VCaP (cell line): ENCODE measurements around the gene CEP250.

Experiments used
- H3K27ac ChIP-seq: fragments of 450-650 bp; 2 replicates; pipeline ENCODE4 v1.5.1; 2017
- TF ChIP-seq, protein P1 (sequence below): fragments of 450-650 bp; conservative IDR thresholded peaks from 2 replicates; pipeline ENCODE4 v1.5.1; 2017; ENCODE audit warnings: mild to moderate bottlenecking, moderate library complexity

The CEP250 gene

DNA sequence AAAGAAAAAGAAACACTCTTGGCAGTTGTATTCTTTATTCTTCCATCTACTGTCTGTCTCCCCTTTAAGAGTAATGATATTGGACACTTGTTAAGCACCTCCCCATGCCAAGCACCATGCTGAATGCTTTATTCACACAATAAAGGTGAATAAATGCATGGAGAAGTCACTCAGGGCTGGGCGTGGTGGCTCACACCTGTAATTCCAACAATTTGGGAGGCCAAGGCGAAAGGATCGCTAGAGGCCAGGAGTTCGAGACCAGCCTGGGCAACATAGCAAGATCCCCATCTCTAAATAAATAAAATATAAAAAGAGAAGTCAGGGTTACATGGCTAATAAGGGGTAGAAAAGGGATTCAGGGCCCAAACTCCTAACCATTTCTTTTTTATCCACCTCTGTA lies 32.1 kb downstream of the CEP250 start:
- TF ChIP-seq, protein P1, sequence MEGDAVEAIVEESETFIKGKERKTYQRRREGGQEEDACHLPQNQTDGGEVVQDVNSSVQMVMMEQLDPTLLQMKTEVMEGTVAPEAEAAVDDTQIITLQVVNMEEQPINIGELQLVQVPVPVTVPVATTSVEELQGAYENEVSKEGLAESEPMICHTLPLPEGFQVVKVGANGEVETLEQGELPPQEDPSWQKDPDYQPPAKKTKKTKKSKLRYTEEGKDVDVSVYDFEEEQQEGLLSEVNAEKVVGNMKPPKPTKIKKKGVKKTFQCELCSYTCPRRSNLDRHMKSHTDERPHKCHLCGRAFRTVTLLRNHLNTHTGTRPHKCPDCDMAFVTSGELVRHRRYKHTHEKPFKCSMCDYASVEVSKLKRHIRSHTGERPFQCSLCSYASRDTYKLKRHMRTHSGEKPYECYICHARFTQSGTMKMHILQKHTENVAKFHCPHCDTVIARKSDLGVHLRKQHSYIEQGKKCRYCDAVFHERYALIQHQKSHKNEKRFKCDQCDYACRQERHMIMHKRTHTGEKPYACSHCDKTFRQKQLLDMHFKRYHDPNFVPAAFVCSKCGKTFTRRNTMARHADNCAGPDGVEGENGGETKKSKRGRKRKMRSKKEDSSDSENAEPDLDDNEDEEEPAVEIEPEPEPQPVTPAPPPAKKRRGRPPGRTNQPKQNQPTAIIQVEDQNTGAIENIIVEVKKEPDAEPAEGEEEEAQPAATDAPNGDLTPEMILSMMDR, result no peak
- no peak overlapping the region for H3K27ac ChIP-seq

- TF ChIP-seq, protein P1, result no peak
- H3K27ac ChIP-seq, result no peak overlapping the region
Observed at GRCh38 chr20:35489717-35490116, 34.3 kb downstream of the CEP250 start.

GRCh38 chr20:35490736-35491181 lies 35.4 kb downstream of the CEP250 start:
- no peak overlapping the region for H3K27ac ChIP-seq
- TF ChIP-seq, protein P1, result no peak

- TF ChIP-seq, protein P1, result no peak
- H3K27ac ChIP-seq, result no peak overlapping the region
Observed at GRCh38 chr20:35491823-35492222, 36.4 kb downstream of the CEP250 start.

DNA sequence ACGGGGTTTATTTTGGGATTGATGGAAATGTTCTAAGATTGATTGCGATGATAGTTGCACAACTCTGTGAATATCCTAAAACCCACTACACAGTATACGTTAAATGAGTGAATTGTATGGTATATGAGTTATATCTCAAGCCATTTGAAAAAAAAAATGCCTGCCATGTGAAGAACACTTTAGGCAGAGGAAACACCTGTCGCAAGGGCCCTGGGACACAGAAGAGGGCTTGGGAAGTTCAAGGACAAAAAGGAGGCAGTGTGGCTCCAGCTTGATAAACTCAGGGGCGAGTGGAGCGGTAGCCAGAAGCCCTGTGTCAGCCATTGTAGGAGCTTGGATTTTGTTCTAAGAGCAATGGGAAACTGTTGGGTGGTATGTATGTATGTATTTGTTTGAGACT lies 37.0 kb downstream of the CEP250 start:
- H3K27ac ChIP-seq, result no peak overlapping the region
- TF ChIP-seq, protein P1, result no peak

DNA sequence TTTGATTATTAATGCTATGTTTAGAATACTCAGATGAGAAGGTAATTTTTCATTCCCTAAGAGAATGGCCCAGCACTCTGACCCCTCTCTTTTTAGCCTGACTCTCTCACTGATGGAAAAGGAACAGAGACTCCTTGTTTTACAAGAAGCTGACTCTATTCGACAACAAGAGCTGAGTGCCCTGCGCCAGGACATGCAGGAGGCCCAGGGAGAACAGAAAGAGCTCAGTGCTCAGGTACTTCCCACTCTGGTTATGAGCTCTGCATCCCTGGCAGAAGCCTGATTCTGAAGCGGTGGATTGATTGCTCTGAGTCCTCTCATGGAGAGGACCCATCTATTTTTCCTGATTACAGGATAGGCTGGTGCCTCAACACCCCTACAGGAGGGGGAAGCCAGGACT lies 41.1 kb downstream of the CEP250 start:
- no peak overlapping the region for H3K27ac ChIP-seq
- TF ChIP-seq, protein P1, result no peak

DNA sequence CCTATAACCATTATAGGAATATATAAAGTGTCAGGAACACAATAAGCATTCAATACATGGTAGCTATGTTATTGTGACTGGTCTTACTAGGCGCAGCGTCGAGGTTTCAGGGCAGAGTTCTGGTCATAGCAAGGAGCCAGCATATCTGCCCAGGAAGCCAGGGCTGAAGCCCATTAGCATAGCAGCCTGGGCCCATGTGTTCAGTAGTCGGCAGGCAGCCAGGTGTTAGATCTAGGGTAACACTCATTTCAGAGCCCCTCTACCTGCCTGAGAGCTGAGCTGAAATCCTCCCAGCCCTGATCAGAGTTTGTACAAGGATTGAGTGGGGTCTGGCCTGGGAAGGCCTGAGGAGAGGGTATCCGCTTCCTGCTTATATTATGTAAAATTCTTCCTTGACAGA lies 41.9 kb downstream of the CEP250 start:
- no peak overlapping the region for H3K27ac ChIP-seq
- TF ChIP-seq, protein P1, result no peak
